Retinal pigment epithelial cell (primary cell): Measurements from ENCODE around the gene BNIP3.

Experiments used
- DNase-seq: peaks from one replicate; pipeline ENCODE4 v3.0.0-alpha.2; 2010; ENCODE audit warnings: low read depth
- H3K4me3 ChIP-seq: 2 replicates; pipeline ENCODE4 v1.5.1; 2011; ENCODE audit warnings: mild to moderate bottlenecking, low read length, control low read depth, moderate library complexity
- TF ChIP-seq, protein P1 (sequence below): conservative IDR thresholded peaks from 2 replicates; pipeline ENCODE4 v1.5.1; 2011; ENCODE audit warnings: low read depth, low read length, control low read depth, inconsistent platforms

The BNIP3 gene

DNA sequence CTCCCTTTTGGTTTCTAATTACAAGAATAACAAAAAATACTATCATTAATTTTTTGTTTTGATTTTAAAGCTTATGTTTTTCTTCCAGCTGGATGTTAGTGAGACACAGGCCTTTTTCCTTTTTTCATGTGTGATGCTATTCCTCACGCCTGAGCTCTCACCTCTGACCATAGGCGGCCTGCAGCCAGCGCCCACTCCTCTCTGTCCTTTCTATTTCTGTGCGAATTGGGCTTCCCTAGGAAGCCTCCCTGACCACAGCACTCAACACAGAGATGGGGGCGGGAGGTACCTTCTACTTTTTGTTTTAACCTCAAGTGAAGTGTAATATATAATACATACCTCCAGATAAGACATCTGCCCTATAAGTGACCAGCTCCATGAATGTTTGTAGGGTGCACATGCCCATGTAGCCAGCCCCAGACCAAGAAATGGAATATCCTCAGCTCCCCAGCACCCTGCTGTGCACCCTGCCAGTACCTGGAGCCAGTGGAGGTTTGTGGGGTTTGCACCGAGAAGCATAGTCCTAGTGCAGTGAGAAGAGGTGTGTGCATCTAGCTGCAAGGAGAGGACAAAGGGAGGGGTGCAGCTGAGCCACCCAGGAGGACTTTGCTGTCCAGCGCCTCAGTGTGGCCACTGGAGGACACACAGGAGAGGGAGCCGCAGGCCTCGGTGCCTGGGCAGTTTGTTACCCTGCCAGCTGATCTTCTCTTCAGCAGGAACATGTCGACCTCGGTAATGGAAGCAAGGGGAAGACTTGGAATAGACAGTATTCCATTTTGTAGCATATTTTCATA is 38.5 kb downstream of the BNIP3 start:
- no peak for DNase-seq
- no peak overlapping the region for H3K4me3 ChIP-seq
- TF ChIP-seq, protein P1, sequence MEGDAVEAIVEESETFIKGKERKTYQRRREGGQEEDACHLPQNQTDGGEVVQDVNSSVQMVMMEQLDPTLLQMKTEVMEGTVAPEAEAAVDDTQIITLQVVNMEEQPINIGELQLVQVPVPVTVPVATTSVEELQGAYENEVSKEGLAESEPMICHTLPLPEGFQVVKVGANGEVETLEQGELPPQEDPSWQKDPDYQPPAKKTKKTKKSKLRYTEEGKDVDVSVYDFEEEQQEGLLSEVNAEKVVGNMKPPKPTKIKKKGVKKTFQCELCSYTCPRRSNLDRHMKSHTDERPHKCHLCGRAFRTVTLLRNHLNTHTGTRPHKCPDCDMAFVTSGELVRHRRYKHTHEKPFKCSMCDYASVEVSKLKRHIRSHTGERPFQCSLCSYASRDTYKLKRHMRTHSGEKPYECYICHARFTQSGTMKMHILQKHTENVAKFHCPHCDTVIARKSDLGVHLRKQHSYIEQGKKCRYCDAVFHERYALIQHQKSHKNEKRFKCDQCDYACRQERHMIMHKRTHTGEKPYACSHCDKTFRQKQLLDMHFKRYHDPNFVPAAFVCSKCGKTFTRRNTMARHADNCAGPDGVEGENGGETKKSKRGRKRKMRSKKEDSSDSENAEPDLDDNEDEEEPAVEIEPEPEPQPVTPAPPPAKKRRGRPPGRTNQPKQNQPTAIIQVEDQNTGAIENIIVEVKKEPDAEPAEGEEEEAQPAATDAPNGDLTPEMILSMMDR, result peak; percentile 54

DNA sequence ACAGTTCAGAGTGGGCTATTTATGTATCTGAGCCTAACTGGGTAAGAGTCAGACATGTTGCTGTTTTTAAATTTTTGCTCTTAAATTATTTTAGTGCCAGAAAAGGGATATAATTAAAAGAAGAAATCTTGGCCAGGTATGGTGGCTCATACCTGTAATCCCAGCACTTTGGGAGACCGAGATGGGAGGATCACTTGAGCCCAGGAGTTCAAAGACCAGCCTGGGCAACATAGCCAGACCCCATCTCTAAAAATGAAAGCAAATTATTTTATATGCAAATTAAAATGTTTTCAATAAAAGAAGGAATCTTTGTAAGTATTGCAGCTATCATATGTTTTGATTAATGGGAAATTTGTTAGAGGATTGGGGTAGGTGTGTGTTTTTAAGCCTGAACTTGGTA is 39.3 kb downstream of the BNIP3 start:
- no peak for DNase-seq
- H3K4me3 ChIP-seq, result no peak overlapping the region
- TF ChIP-seq, protein P1, result no peak

- DNase-seq, result no peak
- H3K4me3 ChIP-seq, result no peak overlapping the region
- TF ChIP-seq, protein P1, result no peak
Observed at GRCh38 chr10:131938681-131939080, 43.0 kb downstream of the BNIP3 start.

DNA sequence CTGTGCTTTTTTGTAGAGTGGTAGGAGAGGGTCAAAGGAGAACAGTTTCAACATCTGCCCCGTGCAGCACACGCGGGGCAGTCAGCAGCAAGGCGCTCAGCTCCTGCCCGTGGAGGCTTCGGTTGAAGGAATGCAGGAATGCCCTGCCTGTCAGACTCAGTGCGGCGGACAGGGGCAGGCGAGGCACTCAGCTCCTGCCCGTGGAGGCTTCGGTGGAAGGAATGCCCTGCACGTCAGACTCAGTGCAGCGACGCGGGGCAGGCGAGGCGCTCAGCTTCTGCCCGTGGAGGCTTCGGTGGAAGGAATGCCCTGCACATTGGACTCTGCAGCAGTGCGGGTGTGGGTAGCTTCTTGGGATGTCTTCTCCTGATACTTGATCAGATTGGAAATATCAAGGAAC is 43.9 kb downstream of the BNIP3 start:
- no peak for DNase-seq
- H3K4me3 ChIP-seq, result no peak overlapping the region
- TF ChIP-seq, protein P1, result no peak

DNA sequence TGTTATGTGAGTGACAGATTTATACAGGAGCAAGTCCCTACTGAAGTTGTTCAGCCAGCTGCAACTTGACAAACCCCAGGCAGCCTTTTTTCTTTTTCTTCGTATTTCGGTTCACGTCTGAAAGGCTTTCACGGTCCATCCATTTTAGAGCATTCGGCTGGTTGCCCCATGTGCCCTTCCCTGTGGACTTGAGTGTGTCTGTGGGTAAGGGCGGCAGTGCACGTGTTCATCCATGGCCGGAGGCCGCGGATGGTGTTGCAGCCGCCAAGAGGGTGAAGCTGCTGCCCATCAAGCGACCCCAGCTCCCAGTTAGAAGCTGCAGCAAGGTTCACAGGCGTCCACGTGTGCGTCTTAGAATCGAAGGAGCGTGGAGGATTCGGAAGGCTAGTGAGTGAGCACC is 45.0 kb downstream of the BNIP3 start:
- no peak overlapping the region for H3K4me3 ChIP-seq
- TF ChIP-seq, protein P1, result no peak
- DNase-seq, result no peak

GRCh38 chr10:131936294-131936693 is 45.4 kb downstream of the BNIP3 start:
- no peak for DNase-seq
- TF ChIP-seq, protein P1, result no peak

DNA sequence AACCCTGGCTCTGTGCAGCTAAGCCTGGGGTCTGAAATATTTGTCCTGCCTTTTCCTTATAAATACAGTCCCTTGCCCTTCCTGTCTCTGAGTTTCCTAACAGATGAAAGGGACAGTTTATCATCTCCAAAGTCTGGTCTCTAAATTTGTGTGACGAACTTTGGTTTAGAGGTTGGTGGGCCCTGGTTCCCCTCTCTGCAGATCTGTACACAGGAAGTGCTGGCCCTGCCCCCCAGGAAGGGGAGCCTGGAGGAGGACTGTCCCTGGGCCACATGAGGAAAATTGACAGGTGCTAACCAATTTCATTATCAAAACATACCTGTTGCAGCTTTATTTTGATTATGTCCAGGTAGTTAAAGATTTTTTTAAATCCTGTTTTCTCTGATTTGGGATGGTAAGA is 46.5 kb downstream of the BNIP3 start:
- TF ChIP-seq, protein P1, result no peak
- H3K4me3 ChIP-seq, result no peak overlapping the region
- no peak for DNase-seq

More at GRCh38 chr10:131936294-131936693, 45.4 kb downstream of the BNIP3 start:
- no peak overlapping the region for H3K4me3 ChIP-seq
